K562 (cell line): ENCODE data around the gene TDRD9. TPM values are rescaled to one million over a fixed set of nuclear protein-coding genes. Genes with fewer than 3 reads are reported as not detected.

Experiments used
- ATAC-seq: fragments of 200-7000 bp; cut with Tn5 transposase; 3 replicates; pipeline ENCODE4 v1.9.1; 2020; ENCODE audit warnings: moderate library complexity
- BruUV-seq: library from RNA; stranded (reverse); fragments of 400-500 nt; replicated peaks from 2 replicates; lab custom pipeline; 2021; lab: Mats Ljungman, UMichigan
- CTCF ChIA-PET: fragments of 300-600 bp; formaldehyde crosslinking; extraction: SDS; loops from one replicate; lab custom pipeline; 2021; ENCODE audit warnings: low intra/inter-chr PET ratio; lab: Yijun Ruan, JAX
- POLR2A ChIA-PET: fragments of 300-600, 350-650 bp; sonication (Branson Sonifier 250); formaldehyde crosslinking; extraction: SDS; loops from one replicate; lab custom pipeline; 2021; ENCODE audit warnings: antibody characterized with exemption, inconsistent platforms; lab: Yijun Ruan, JAX
- DNase-seq, 4 experiments: peaks; one replicate each; pipeline versions ENCODE4 v3.0.0 to v3.0.0-alpha.2; 2011 to 2018; ENCODE audit warnings: low spot score in 3 of 4, mixed read lengths in 3 of 4; ENCODE audit errors: extremely low read depth in 1 of 4
- FAIRE-seq: peaks from 2 replicates; lab custom pipeline; 2011; peaks lifted over from hg19 to GRCh38; lab: Jason Lieb, UNC
- H2AFZ ChIP-seq: 2 replicates; pipeline ENCODE4 v1.6.0; 2011; ENCODE audit warnings: low read depth, low read length, control low read depth, inconsistent platforms
- H3K27ac ChIP-seq: fragments of 200-600 bp; 3 replicates; pipeline ENCODE4 v1.8.0; 2011; ENCODE audit warnings: low read depth, mild to moderate bottlenecking, control low read depth, inconsistent platforms, low read length, moderate library complexity, mixed read lengths; ENCODE audit errors: extremely low read depth
- H3K27me3 ChIP-seq, 2 experiments: fragments of 300-600 bp in 1 of 2; 2 replicates in 1 of 2; 3 replicates in 1 of 2; pipeline versions ENCODE4 v1.6.0 to v1.8.0; 2011; ENCODE audit warnings: inconsistent platforms in 2 of 2, low read length in 2 of 2, mild to moderate bottlenecking in 1 of 2, mixed read lengths in 1 of 2, moderate library complexity in 1 of 2; ENCODE audit not compliant: control insufficient read depth in 2 of 2, insufficient read depth in 2 of 2
- H3K36me3 ChIP-seq: fragments of 300-600 bp; 3 replicates; pipeline ENCODE4 v1.8.0; 2011; ENCODE audit warnings: mild to moderate bottlenecking, low read length, inconsistent platforms; ENCODE audit not compliant: control insufficient read depth, insufficient read depth
- H3K4me1 ChIP-seq, 2 experiments: fragments of 200-600 bp in 1 of 2; replicated peaks in 1 of 2; 2 replicates in 1 of 2; 3 replicates in 1 of 2; pipeline versions ENCODE4 v1.5.1 to v1.8.0; 2011; ENCODE audit warnings: inconsistent platforms in 2 of 2, low read length in 2 of 2, mild to moderate bottlenecking in 1 of 2, mixed read lengths in 1 of 2, moderate library complexity in 1 of 2; ENCODE audit not compliant: control insufficient read depth in 2 of 2, insufficient read depth in 2 of 2
- H3K4me2 ChIP-seq: 2 replicates; pipeline ENCODE4 v1.6.1; 2011; ENCODE audit warnings: low read length, control low read depth, inconsistent platforms, mixed read lengths; ENCODE audit not compliant: insufficient read depth
- H3K4me3 ChIP-seq: fragments of 200-600 bp; sonication (generic), shearing (Covaris generic); 2 replicates; pipeline ENCODE4 v1.5.1; 2016; ENCODE audit warnings: control low read depth, inconsistent platforms
- H3K79me2 ChIP-seq: fragments of 200-600 bp; 3 replicates; pipeline ENCODE4 v1.8.0; 2011; ENCODE audit warnings: low read length, inconsistent platforms; ENCODE audit not compliant: control insufficient read depth, insufficient read depth
- H3K9ac ChIP-seq, 2 experiments: 2 replicates each; pipeline versions ENCODE4 v1.6.0 to v1.6.1; 2011; ENCODE audit warnings: low read depth in 2 of 2, low read length in 2 of 2, control low read depth in 1 of 2, inconsistent platforms in 1 of 2, mild to moderate bottlenecking in 1 of 2, mixed read lengths in 1 of 2; ENCODE audit not compliant: insufficient read depth in 1 of 2
- H3K9me1 ChIP-seq: one replicate; pipeline ENCODE4 v1.6.0; 2011; ENCODE audit warnings: inconsistent platforms, mild to moderate bottlenecking, low read length, moderate library complexity; ENCODE audit not compliant: control insufficient read depth, insufficient read depth
- H3K9me3 ChIP-seq: replicated peaks from 2 replicates; pipeline ENCODE4 v1.5.1; 2011; ENCODE audit warnings: low read depth, low read length, inconsistent platforms; ENCODE audit not compliant: control insufficient read depth, insufficient read depth
- H4K20me1 ChIP-seq: replicated peaks from 2 replicates; pipeline ENCODE4 v1.6.1; 2011; ENCODE audit warnings: low read length, inconsistent platforms, mixed read lengths; ENCODE audit not compliant: control insufficient read depth, insufficient read depth
- KLF6 ChIP-seq: fragments of 250-450 bp; sonication (Bioruptor Pico); IDR thresholded peaks from 2 replicates; pipeline ENCODE4 v1.4.0; 2020; ENCODE audit warnings: mild to moderate bottlenecking, moderate library complexity, borderline replicate concordance
- RBM25 ChIP-seq: fragments of 200-400 bp; formaldehyde crosslinking; IDR thresholded peaks from 2 replicates; pipeline ENCODE4 v1.6.1; 2018; ENCODE audit warnings: low read length, low read depth, moderate library complexity; ENCODE audit not compliant: severe bottlenecking
- WGBS: fragments of 100-300 bp; shearing (Covaris generic); methylation state at CpG from one replicate; pipeline ENCODE4 v1.1.6; 2016; ENCODE audit warnings: low coverage, mixed read lengths; ENCODE audit not compliant: insufficient coverage; ENCODE audit errors: missing lambda C conversion rate; 5-methylcytosine and 5-hydroxymethylcytosine counted together
- in situ Hi-C: fragments of 300-500 bp; cut with MboI; formaldehyde crosslinking; loops from 4 replicates; pipeline ENCODE4 v1.15.0; 2018; ENCODE audit warnings: inconsistent platforms, mixed read lengths
- intact Hi-C: fragments of 100-400 bp; cut with micrococcal nuclease; formaldehyde crosslinking; loops from 2 replicates; pipeline ENCODE4 v1.14.2; 2022
- polyA plus RNA-seq, 8 experiments: library from polyadenylated mRNA; depleted of rRNA in 4 of 8; stranded (reverse) in 5 of 8; unstranded in 3 of 8; fragments of >200 nt; fragmentation: Nextera tagmentation in 2 of 8; fragmentation: Illumina TruSeq in 1 of 8; extraction: Ambion mirVana in 2 of 8; extraction: Trizol in 1 of 8; gene quantifications; 2 replicates each; pipeline versions ENCODE4 v1.2.1 to v1.2.3, GENCODE V29; 2011 to 2014; ENCODE audit warnings: inconsistent platforms in 1 of 8, missing spikeins in 1 of 8
- total RNA-seq, 7 experiments: library from RNA; depleted of rRNA in 6 of 7; stranded (reverse); fragments of >200 nt in 6 of 7; fragmentation: Illumina TruSeq in 2 of 7; extraction: Trizol in 2 of 7; gene quantifications; 2 replicates each; pipeline versions ENCODE4 v1.2.1 to v1.2.3, GENCODE V29; 2011 to 2021; ENCODE audit warnings: low replicate concordance in 1 of 7
- TF ChIP-seq, protein P1 (sequence below): fragments of 250-450 bp; sonication (Bioruptor Pico); IDR thresholded peaks from 2 replicates; pipeline ENCODE4 v1.4.0; 2020

TDRD9 gene
- total and polyA plus RNA-seq, 9 of the 15 experiments (the other 6 are each of a cell fraction or from before 2014, with no cell fraction given), result 0.04 to 0.14 (median 0.04) TPM; not detected in 5

GRCh38 chr14:103879570-103880347 is 48.5 kb upstream of the TDRD9 start:
- in situ Hi-C loops, result no loop called here
- H3K4me3 ChIP-seq, result no peak overlapping the region
- no peaks in the 10 kb centered on the region for H3K36me3 ChIP-seq
- intact Hi-C loops, result no loop called here
- ATAC-seq, result peak; percentile 63
- no peak for FAIRE-seq
- no peaks in the 10 kb centered on the region for H3K9me1 ChIP-seq
- peaks cover 0 to 16% of the 10 kb centered on the region in 2 experiments; a peak in 2 of 5 replicates for H3K27me3 ChIP-seq
- no peaks in the 10 kb centered on the region for H3K9me3 ChIP-seq
- no peaks in the 10 kb centered on the region for H3K79me2 ChIP-seq
- H3K27ac ChIP-seq, result no peak overlapping the region
- no peak overlapping the region for H2AFZ ChIP-seq
- peak in 3 of 4 experiments; percentile 17 to 25 (median 25) for DNase-seq
- 47% methylated on average over 21 of the region's 34 CpGs for WGBS
- H3K4me1 ChIP-seq, result peaks cover 0 to 13% of the 10 kb centered on the region in 2 experiments; a peak in 2 of 5 replicates
- no TSS peak for BruUV-seq
- ChIA-PET POLR2A (interaction anchor here (0.8 kb wide), 1 partner anchor 22 kb away, joined by 4 read pairs; no protein-coding TSS in a partner anchor), CTCF (no interaction called here)
- H4K20me1 ChIP-seq, result no peaks in the 10 kb centered on the region
- TF ChIP-seq, protein P1, sequence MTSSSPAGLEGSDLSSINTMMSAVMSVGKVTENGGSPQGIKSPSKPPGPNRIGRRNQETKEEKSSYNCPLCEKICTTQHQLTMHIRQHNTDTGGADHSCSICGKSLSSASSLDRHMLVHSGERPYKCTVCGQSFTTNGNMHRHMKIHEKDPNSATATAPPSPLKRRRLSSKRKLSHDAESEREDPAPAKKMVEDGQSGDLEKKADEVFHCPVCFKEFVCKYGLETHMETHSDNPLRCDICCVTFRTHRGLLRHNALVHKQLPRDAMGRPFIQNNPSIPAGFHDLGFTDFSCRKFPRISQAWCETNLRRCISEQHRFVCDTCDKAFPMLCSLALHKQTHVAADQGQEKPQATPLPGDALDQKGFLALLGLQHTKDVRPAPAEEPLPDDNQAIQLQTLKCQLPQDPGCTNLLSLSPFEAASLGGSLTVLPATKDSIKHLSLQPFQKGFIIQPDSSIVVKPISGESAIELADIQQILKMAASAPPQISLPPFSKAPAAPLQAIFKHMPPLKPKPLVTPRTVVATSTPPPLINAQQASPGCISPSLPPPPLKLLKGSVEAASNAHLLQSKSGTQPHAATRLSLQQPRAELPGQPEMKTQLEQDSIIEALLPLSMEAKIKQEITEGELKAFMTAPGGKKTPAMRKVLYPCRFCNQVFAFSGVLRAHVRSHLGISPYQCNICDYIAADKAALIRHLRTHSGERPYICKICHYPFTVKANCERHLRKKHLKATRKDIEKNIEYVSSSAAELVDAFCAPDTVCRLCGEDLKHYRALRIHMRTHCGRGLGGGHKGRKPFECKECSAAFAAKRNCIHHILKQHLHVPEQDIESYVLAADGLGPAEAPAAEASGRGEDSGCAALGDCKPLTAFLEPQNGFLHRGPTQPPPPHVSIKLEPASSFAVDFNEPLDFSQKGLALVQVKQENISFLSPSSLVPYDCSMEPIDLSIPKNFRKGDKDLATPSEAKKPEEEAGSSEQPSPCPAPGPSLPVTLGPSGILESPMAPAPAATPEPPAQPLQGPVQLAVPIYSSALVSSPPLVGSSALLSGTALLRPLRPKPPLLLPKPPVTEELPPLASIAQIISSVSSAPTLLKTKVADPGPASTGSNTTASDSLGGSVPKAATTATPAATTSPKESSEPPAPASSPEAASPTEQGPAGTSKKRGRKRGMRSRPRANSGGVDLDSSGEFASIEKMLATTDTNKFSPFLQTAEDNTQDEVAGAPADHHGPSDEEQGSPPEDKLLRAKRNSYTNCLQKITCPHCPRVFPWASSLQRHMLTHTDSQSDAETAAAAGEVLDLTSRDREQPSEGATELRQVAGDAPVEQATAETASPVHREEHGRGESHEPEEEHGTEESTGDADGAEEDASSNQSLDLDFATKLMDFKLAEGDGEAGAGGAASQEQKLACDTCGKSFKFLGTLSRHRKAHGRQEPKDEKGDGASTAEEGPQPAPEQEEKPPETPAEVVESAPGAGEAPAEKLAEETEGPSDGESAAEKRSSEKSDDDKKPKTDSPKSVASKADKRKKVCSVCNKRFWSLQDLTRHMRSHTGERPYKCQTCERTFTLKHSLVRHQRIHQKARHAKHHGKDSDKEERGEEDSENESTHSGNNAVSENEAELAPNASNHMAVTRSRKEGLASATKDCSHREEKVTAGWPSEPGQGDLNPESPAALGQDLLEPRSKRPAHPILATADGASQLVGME (CRISPR knock-in tag), result no peak
- TF ChIP-seq RBM25 (peak; percentile 64), KLF6 (CRISPR knock-in tag) (no peak)
- H3K9ac ChIP-seq, result peak overlapping the region in 1 of 2 experiments; percentile 17; a peak in 1 of 4 replicates
- H3K4me2 ChIP-seq, result no peak overlapping the region
